ENCODE results near the gene EPN3.

The EPN3 gene

DNA sequence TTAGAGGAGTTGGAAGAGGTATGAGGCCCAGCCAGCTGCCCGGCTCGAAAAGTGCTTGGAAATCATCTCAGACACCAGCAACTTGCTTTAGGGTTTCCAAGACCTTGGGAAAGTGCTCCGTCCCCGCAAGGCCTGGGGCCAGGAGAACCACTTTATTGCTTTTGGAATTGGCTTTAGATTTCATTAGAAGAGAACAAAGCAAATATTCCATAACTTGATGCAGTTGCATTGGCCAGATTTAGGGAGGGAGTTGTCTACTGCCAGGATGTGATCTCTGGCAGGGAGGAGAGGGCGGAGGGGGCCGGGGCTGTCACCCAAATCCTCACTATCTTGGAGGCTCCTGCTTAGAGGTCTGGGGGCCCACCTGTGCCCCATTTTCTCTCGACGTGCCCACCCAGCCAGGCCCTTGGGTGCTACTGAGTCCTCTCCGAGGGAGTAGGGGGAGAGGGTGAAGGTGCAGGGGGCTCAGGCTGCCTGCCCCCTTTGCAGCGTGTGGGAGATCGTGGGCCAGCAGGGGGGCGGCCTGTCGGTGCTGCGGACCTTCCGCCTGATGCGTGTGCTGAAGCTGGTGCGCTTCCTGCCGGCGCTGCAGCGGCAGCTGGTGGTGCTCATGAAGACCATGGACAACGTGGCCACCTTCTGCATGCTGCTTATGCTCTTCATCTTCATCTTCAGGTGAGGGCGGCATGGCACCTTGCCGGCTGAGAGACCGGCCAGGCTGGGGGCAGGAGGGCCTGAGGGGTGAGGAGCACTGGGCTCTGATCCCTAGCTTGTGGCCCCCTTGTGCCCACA, 58.6 kb downstream of the EPN3 start:
- Mint-ChIP-seq H3K4me1 (peaks cover 72% of the 10 kb centered on the region), H3K9me3 (no peaks in the 10 kb centered on the region), H3K27me3 (ENCODE audit: low read depth) (no peaks in the 10 kb centered on the region), H3K36me3 (ENCODE audit: low read depth) (peaks cover 4% of the 10 kb centered on the region), H3K27ac (peak overlapping the region in 2 of 3 experiments; percentile 79 to 93), H3K4me3 (peak overlapping the region in 2 of 3 experiments; percentile 7 to 11)
- TF ChIP-seq CTCF (IDR thresholded peaks at IDR 0.05; ENCODE audit: unreplicated experiment in 3 of 3) = no peak

- H3K27ac Mint-ChIP-seq = peak overlapping the region; percentile 8 to 79 (median 54)
- no peak overlapping the region for H3K4me3 Mint-ChIP-seq
- no peaks in the 10 kb centered on the region for H3K9me3 Mint-ChIP-seq
- no peaks in the 10 kb centered on the region for H3K27me3 Mint-ChIP-seq (ENCODE audit: low read depth)
- TF ChIP-seq CTCF (IDR thresholded peaks at IDR 0.05; ENCODE audit: unreplicated experiment in 3 of 3) = no peak
- H3K4me1 Mint-ChIP-seq = peaks cover 54% of the 10 kb centered on the region
- H3K36me3 Mint-ChIP-seq (ENCODE audit: low read depth) = peaks cover 9% of the 10 kb centered on the region
These were observed 60.8 kb downstream of the EPN3 start for GRCh38 chr17:50593321-50593720.
